Ishikawa (cell line): ENCODE measurements around the gene DSTYK.

Source experiments
- CEBPB ChIP-seq: IDR thresholded peaks from 2 replicates; pipeline ENCODE4 v1.6.1; 2012
- EGR1 ChIP-seq: IDR thresholded peaks from 2 replicates; pipeline ENCODE4 v1.6.1; 2012
- FOXM1 ChIP-seq: IDR thresholded peaks from 2 replicates; pipeline ENCODE4 v1.6.1; 2012; ENCODE audit warnings: low read depth, borderline replicate concordance
- MAX ChIP-seq: IDR thresholded peaks from 2 replicates; pipeline ENCODE4 v1.6.1; 2012
- RAD21 ChIP-seq: IDR thresholded peaks from 2 replicates; pipeline ENCODE4 v1.6.1; 2012; ENCODE audit warnings: low read depth
- TAF1 ChIP-seq: IDR thresholded peaks from 2 replicates; pipeline ENCODE4 v1.6.1; 2012; ENCODE audit warnings: low read depth, mild to moderate bottlenecking
- TEAD4 ChIP-seq: IDR thresholded peaks from 2 replicates; pipeline ENCODE4 v1.6.1; 2012
- YY1 ChIP-seq: IDR thresholded peaks from 2 replicates; pipeline ENCODE4 v1.6.1; 2012; ENCODE audit warnings: low read depth
- ZBTB7A ChIP-seq: IDR thresholded peaks from 2 replicates; pipeline ENCODE4 v1.6.1; 2012; ENCODE audit warnings: low read depth

- TF ChIP-seq TAF1 (no peak), MAX (no peak), TEAD4 (no peak), EGR1 (no peak), CEBPB (no peak), RAD21 (no peak), YY1 (no peak), FOXM1 (no peak), ZBTB7A (no peak)
These were observed 13.2 kb upstream of the DSTYK start for GRCh38 chr1:205224736-205225135.
